NCI-H526 (cell line): ENCODE results near the gene TVP23A.

Source experiments
- DNase-seq, 2 experiments: peaks; one replicate each; lab custom pipeline; 2025; lab: John Stamatoyannopoulos, UW

Gene TVP23A

DNA sequence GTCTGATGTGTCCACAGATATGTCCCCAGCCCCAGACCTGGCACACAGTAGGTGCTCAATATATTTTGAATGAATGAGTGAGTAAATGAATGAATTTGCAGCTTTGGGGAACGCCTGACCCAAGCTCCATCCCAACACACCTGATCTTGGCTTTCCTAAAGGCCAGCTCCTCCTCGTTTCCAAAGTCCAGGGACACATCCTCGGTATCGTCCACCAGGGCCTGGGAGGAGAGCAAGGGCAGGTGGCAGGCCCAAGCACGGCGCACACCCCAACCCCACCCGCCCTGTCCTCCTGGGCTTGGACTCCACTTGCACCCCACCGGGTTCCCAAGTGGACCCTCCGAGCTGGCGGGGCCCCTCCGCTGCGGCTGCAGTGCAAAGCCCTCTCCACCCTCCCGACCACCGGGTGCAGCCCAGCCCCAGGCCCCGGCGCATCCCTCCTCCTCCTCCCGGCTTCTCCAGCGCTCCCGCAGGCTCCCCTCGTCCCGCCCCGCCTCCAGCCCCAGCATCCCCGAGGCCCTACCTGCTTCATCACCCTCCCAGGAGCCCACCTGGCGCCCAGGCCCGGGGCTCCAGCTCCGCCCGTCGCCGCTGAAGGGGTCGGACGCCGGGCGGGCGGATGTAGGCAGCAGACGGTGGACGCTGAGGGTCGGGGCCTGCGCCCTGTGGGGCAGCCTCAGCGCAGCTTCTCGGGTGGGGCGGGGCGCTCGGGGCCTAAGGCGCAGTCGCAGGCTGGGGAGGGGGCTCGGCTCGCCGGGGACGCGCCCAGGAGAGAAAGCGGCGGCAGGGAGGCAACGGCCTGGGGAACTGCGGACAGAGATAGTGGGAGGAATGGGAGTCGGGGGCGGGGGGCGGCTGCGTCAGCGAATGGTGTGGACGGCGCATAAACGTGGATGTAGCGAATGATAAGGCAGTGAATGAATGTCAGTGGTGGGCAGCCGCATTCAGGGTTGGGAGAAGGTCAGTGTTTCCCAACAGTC is at the start of gene TVP23A:
Gene TVP23A, minus strand, starts transcription at position 832 of the 979 bp plus-strand sequence. Its CDS starts 301 bp downstream, at position 531.
- DNase-seq = peak; percentile 41 to 70

- no peak for DNase-seq
Observed at GRCh38 chr16:10868104-10868595, 49.6 kb upstream of the TVP23A start.

DNA sequence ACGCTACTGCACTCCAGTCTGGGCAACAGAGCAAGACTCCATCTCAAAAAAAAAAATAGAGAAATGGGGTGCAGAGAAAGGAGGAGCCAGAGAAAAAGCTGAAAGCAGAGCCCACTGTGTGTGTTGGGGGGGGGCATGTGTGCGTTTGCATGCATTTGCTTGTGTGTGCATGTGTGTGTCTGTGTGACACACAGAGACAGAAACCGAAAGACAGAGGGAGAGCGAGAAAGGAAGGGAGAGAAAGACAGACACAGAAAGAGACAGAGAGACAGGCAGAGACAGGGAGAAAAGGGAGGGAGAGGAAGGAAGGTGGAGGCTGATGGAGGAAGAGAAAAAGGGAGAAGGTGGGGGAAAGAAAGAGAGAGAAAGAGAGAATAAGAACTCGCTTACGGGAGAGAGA is 48.6 kb upstream of the TVP23A start:
- DNase-seq = no peak

- no peak for DNase-seq
Observed at GRCh38 chr16:10865991-10866966, 47.7 kb upstream of the TVP23A start.

GRCh38 chr16:10862438-10862837 is 43.8 kb upstream of the TVP23A start:
- no peak for DNase-seq

DNA sequence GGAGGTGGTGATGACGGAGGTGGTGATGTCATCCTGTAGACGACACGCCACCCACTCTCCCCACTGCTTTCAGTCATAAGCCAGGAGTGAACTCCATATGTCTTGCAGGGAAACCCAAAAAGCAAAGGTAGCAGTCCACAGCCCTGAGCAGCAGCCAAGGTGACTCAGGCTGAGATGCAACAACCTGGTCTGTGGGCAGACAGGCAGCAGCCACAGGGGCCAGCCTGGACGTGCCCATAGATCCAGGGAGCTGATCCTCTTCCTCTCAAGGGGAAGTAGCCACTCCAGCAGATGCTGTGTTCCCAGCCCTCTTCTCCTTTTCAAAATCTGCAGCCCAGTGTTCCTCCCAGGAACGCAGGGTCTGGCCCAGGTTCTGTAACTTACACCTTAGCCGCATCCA is 41.1 kb upstream of the TVP23A start:
- no peak for DNase-seq

- no peak for DNase-seq
Observed at GRCh38 chr16:10859020-10859419, 40.4 kb upstream of the TVP23A start.

- no peak for DNase-seq
Observed at GRCh38 chr16:10858203-10858602, 39.6 kb upstream of the TVP23A start.

DNA sequence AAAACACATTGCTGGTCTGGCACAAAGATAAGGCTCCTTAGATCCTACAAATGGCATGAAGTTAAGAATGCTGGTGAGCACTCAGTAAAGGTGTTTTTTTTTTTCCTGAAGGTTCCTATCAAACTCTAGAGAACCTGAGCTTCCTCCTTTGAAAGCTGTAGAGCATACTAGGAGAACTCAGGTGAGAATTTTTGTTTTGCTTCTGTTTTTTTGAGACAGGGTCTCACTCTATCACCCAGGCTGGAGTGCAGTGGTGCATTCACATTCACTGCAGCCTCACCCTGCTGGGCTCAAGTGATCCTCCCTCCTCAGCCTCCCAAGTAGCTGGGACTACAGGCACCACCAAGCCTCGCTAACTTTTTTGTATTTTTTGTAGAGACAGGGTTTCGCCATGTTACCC is 37.4 kb upstream of the TVP23A start:
- DNase-seq = no peak

DNA sequence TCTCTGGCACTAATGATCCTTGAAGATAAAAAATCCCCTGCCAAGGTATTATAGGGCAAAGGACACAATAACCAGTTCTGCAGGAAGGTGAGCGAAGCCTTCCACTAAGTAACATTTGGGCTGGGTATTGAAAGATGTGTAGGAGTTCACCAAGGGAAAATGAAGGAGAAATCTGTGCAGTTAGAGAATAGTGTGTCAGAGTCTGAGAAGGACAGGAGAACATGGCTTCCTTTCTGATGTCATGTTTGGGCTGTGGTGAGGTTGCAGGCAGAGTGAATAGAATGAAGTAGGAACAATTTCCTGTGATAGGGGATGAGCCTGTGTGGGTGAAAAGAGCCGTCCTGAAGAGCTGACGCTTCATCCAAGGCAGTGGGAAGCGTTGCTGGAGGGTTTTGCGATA is 34.4 kb upstream of the TVP23A start:
- no peak for DNase-seq

DNA sequence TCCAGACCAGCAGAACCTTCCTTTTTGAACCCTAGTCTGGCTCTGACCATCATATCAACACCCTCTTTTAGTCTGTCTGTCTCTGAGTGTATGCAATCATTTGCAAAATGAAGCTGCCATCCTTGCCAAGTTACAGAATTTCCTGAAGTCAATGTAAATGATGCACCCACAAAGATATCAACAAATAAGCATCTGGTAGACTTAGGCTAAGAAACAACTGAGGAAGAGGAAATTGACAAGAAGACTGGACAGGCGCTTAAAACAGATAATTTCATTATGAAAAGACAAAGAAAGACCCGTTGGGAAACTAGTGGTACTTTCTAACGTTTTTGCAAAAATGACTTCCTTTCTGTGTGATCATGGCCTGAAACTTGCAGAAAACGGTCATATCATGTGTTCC is 33.7 kb upstream of the TVP23A start:
- no peak for DNase-seq

DNA sequence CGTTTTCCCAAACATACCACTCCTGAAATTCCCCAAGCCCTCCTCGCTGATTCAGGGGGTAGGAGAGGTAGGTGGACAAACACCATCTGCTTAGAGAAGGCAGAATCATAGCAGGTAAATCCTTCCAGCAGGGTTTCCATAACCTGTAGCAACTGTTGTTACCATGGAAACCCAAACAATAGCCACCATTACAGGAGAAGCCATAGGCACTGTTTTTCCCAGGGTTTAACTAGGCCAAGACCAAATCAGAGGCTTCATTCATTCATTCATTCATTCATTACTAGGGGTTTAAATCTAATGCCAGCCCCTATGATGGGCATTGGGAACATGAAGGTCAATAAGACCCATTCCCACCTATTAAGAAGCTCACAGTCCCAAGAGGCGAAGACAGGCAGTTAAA is 32.9 kb upstream of the TVP23A start:
- DNase-seq = peak in 1 of 2 experiments; percentile 22

DNA sequence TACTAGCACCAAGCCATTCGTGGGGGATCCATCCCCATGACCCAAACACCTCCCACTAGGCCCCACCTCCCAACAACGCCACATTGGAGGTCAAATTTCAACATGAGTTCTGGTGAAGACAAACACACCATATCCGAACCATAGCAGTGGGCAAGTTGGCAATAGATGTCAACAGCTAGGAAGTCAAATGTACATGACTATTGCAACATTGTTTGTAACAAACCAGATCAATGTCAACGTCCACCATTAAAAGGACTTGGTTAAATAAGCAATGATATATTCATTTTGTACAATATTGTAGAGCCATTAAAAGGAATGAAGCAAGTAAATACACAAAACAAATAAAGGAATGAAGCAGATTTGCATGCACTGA is 31.9 kb upstream of the TVP23A start:
- peak; percentile 25 to 33 for DNase-seq

DNA sequence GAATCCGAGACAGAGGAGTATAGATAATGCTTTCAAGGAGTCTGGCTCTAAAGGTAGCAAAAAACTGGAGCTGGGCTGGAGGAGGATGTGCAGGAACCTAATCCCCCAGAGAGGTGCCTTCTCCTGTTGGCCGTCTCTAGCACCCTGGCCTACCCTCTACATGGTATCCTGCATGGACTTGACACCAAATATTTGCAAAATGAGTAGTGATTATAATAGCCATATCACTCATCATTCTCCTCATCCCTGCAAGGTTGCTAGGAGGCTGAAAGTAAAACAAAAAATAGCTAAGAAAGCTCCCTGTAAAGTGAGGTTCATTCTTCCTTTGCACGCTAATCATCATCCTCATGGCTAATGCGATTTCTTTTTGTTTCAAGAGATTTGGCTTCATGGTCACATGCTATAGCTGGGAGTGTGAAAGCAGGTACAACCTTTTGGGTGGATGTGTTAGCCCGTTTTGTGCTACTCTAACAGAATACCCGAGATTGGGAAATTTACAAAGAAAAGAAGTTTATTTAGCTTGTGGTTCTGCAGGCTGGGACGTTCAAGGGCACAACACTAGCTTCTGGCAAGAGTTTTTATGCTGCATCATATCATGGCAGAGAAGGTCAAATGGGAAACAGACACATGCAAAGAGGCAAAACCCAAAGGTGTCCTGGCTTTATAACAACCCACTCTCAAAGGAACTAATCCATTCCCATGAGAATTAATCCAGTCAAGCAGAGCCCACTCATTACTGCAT is 31.3 kb upstream of the TVP23A start:
- DNase-seq = no peak

DNA sequence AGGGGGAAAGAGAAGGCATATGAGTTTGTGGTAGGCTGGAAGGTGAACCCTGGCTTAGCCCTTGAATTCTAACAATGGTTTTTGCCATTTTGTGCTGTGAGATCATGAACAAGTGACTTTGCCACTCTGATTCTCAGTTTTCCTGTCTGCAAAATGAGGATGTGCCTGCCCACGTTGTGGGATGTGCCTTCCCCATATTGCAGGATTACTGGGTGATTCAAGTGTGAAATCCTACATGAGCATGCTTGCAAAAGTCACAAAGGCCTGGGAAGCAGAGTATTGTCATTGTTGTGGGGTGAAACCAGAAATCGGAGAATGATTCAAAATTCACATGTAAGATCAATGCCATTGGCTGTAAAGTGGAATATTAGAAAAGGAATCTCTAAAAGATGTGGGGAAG is 28.6 kb upstream of the TVP23A start:
- DNase-seq = no peak

GRCh38 chr16:10846213-10846998 is 27.8 kb upstream of the TVP23A start:
- no peak for DNase-seq

DNA sequence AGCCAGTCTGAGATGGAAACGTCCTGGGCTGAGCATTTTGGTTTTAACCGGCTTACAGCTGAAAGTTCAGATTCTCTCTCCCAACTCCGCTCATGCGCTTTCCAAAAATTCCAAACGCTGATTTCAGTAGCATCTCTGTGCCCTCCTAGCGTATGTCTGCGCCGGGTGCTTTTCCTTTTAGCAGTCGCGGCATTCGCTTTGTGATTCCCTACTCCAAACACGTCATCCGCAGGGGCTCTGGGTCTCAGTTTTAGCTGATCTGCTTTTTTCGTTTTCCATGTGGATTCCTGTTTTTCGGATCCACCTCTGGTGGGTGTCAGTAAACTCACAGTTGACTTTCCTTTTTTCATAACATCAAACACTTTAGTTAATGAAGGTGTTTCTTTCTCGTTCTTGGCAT is 22.1 kb upstream of the TVP23A start:
- DNase-seq = no peak

- DNase-seq = no peak
Observed at GRCh38 chr16:10839279-10839666, 20.7 kb upstream of the TVP23A start.

GRCh38 chr16:10838621-10839278 is 20.2 kb upstream of the TVP23A start:
- no peak for DNase-seq

DNA sequence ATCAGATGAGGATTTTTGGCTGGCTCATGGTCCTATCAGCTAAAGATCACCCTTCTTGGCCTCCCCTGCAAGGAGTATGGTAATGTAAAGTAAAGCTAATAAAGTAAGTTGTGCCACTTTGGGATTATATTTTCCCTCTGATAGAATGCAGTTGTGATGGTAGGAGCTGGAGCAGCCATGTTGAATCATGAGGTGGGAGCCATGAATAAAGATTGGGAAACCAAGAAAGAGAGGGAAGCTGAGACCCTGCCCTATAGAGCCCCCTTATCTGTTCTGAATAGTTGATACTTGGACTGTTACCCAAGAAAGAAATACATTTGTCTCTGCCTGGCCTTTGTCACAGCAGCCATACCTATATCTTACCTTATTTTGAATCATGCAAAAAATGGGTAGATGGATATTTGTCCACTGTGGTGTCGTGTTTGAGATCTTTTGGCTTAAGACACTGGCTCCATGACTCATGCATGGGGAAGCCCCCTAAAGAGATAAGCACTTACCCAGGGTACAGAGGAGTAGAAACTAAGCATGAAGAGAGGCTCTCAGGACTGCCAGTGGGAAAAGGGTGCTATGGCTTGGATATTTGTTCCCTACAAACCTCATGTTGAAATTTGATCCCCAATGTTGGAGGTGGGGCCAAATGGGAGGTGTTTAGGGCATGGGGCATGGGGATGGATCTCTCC is 17.7 kb upstream of the TVP23A start:
- no peak for DNase-seq
